ENCODE measurements around the gene ZNF407.

DNA sequence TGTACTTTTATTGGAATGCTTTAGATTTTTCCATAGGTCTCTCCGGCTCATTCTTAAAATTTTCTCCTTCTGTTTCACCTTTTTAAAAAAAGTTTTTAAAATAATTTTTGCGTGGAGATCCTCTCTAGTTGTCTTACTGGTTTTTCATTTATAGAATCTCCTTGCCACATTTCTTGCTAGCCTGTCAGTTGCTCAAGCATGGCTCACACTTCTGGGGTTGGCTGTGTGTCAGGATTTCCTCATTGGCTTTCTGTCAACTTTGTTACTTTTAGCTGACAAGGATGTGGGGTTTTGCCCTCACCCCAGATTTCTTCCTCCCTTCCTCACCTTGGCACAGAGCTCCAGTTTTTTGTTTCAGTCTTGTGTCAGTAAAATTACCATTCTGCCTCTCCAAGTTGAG is 124.6 kb downstream of the ZNF407 start:
- TF ChIP-seq, protein P1, sequence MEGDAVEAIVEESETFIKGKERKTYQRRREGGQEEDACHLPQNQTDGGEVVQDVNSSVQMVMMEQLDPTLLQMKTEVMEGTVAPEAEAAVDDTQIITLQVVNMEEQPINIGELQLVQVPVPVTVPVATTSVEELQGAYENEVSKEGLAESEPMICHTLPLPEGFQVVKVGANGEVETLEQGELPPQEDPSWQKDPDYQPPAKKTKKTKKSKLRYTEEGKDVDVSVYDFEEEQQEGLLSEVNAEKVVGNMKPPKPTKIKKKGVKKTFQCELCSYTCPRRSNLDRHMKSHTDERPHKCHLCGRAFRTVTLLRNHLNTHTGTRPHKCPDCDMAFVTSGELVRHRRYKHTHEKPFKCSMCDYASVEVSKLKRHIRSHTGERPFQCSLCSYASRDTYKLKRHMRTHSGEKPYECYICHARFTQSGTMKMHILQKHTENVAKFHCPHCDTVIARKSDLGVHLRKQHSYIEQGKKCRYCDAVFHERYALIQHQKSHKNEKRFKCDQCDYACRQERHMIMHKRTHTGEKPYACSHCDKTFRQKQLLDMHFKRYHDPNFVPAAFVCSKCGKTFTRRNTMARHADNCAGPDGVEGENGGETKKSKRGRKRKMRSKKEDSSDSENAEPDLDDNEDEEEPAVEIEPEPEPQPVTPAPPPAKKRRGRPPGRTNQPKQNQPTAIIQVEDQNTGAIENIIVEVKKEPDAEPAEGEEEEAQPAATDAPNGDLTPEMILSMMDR (conservative IDR thresholded peaks at IDR 0.05; ENCODE audit: low read depth, low read length), result no peak
- no peak for TF ChIP-seq EZH2 (IDR thresholded peaks at IDR 0.05; ENCODE audit: borderline replicate concordance, low read depth, low read length, poor library complexity, severe bottlenecking)

Measured in A673 (cell line).